Caco-2 (cell line): ENCODE measurements around the gene ZNF319. TPM values are rescaled to one million over a fixed set of nuclear protein-coding genes. Genes with fewer than 3 reads are reported as not detected.

Source experiments
- BruUV-seq: library from RNA; stranded (reverse); fragments of 400-500 nt; replicated peaks from 2 replicates; lab custom pipeline; 2021; lab: Mats Ljungman, UMichigan
- CTCF ChIA-PET: fragments of 300-600 bp; sonication (Branson Sonifier 250); formaldehyde crosslinking; loops from one replicate; lab custom pipeline; 2022; ENCODE audit warnings: antibody characterized with exemption; lab: Charles Lee
- POLR2A ChIA-PET: fragments of 300-600 bp; sonication (Branson Sonifier 250); formaldehyde crosslinking; loops from one replicate; lab custom pipeline; 2022; ENCODE audit warnings: antibody characterized with exemption; lab: Charles Lee
- DNase-seq, 2 experiments: peaks; one replicate each; pipeline versions ENCODE4 v3.0.0 to v3.0.0-alpha.2; 2020 to 2022
- H3K27me3 ChIP-seq: replicated peaks from 2 replicates; pipeline ENCODE4 v1.6.0; 2011; ENCODE audit warnings: low read length; ENCODE audit not compliant: control insufficient read depth, insufficient read depth
- H3K36me3 ChIP-seq: 2 replicates; pipeline ENCODE4 v1.5.1; 2011; ENCODE audit warnings: low read length; ENCODE audit not compliant: control insufficient read depth, insufficient read depth
- H3K4me1 ChIP-seq: fragments of 250-450 bp; sonication (Bioruptor Pico); 2 replicates; pipeline ENCODE4 v1.5.1; 2020; ENCODE audit warnings: mild to moderate bottlenecking
- H3K4me3 ChIP-seq: 2 replicates; pipeline ENCODE4 v1.5.1; 2011; ENCODE audit warnings: low read depth, mild to moderate bottlenecking, control low read depth, low read length
- H3K9me3 ChIP-seq: fragments of 250-450 bp; sonication (Bioruptor Pico); 2 replicates; pipeline ENCODE4 v1.5.1; 2020; ENCODE audit warnings: mild to moderate bottlenecking, moderate library complexity
- H3K27ac Mint-ChIP-seq: one replicate; pipeline ENCODE4 v1.8.0; 2022; ENCODE audit warnings: mixed read lengths; ENCODE audit not compliant: unreplicated experiment
- H3K27me3 Mint-ChIP-seq: one replicate; pipeline ENCODE4 v1.8.0; 2022; ENCODE audit warnings: mixed read lengths; ENCODE audit not compliant: insufficient read depth, unreplicated experiment
- H3K36me3 Mint-ChIP-seq: one replicate; pipeline ENCODE4 v1.8.0; 2022; ENCODE audit warnings: mild to moderate bottlenecking, mixed read lengths; ENCODE audit not compliant: insufficient read depth, unreplicated experiment
- H3K4me1 Mint-ChIP-seq: one replicate; pipeline ENCODE4 v1.8.0; 2022; ENCODE audit warnings: low read depth, mixed read lengths; ENCODE audit not compliant: unreplicated experiment
- H3K4me3 Mint-ChIP-seq: one replicate; pipeline ENCODE4 v1.8.0; 2022; ENCODE audit warnings: mild to moderate bottlenecking, moderate library complexity, mixed read lengths; ENCODE audit not compliant: unreplicated experiment
- H3K9me3 Mint-ChIP-seq: one replicate; pipeline ENCODE4 v1.8.0; 2022; ENCODE audit warnings: mixed read lengths; ENCODE audit not compliant: unreplicated experiment
- CTCF ChIP-seq, 2 experiments: fragments of 200-600 bp in 1 of 2; IDR thresholded peaks; 1 replicate in 1 of 2; 2 replicates in 1 of 2; pipeline versions ENCODE4 v1.5.1 to v1.8.0; 2011 to 2022; ENCODE audit warnings: antibody characterized with exemption in 1 of 2, control low read depth in 1 of 2, inconsistent platforms in 1 of 2, low read depth in 1 of 2, low read length in 1 of 2, mild to moderate bottlenecking in 1 of 2, moderate library complexity in 1 of 2; ENCODE audit not compliant: insufficient read depth in 1 of 2, severe bottlenecking in 1 of 2, unreplicated experiment in 1 of 2
- intact Hi-C: fragments of 100-400 bp; cut with micrococcal nuclease; formaldehyde crosslinking; loops from one replicate; pipeline ENCODE4 v1.10.0; 2022; ENCODE audit not compliant: unreplicated experiment
- total RNA-seq: library from RNA; stranded (reverse); gene quantifications from 2 replicates; pipeline ENCODE4 v1.2.3, GENCODE V29; 2022

ZNF319 gene
- total RNA-seq, 1 experiment from 2014 or later = 16.3 TPM

DNA sequence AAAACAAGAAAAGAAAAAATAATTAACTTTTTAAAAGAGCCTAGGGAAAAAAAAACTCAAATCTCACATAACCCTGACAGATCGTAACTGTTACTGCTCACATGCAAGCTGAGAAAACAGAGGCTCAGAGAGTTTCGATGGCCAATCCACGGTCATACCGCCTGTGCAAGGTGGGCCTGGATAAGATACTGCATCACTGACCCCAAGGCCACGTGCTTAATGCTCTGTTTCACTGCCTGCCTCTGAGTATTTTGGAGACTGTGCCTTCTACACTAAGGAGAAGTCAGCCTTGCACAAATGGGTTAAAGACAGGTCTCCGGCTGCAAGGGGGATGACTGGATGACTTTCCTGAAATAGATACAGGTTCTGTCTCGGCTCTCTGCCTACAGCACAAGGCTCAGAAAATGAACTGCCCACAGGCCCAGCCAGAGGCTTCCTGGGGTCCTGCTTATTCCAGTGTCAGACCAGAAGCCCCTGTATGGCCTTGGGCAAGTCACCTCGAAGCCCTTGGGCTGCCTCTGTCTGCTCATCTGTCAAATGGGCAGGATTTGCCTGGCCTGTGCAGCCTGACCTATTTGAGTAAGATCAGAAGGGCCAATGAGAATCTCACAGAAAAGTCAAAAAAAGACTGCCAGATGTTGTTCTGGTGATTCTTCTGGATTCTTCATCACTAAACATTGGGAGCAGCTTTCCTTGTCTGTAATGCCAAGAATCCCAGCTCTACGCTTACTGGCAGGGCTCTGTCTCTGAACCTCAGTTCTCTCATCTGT is 55.3 kb downstream of the ZNF319 start:
- Histone ChIP-seq H3K27me3 (no peaks in the 10 kb centered on the region), H3K4me3 (no peak overlapping the region), H3K36me3 (no peaks in the 10 kb centered on the region), H3K9me3 (no peaks in the 10 kb centered on the region), H3K4me1 (no peaks in the 10 kb centered on the region)
- ChIA-PET CTCF (interaction anchor here (0.6 to 0.9 kb wide), 3 partner anchors 9 to 41 kb away, joined by 3 to 6 read pairs (median 3); no protein-coding TSS in a partner anchor), POLR2A (no interaction called here)
- no peak for TF ChIP-seq CTCF (IDR thresholded peaks at IDR 0.05; ENCODE audit: insufficient read depth in 1 of 2, low read depth in 1 of 2, low read length in 1 of 2, severe bottlenecking in 1 of 2, unreplicated experiment in 1 of 2)
- Mint-ChIP-seq H3K4me1 (no peaks in the 10 kb centered on the region), H3K27me3 (peaks cover 3% of the 10 kb centered on the region), H3K36me3 (no peaks in the 10 kb centered on the region), H3K4me3 (no peak overlapping the region), H3K9me3 (no peaks in the 10 kb centered on the region), H3K27ac (no peak overlapping the region)
- no peak for DNase-seq
- intact Hi-C loops = no loop called here
- no TSS peak for BruUV-seq

Other genes starting within 250 kb of the ZNF319 start
- 103 and 108 TPM in 2 replicates for gene KIFC3, start 198.2 kb downstream of the ZNF319 start, total RNA-seq
- not detected in 2 replicates for gene CNGB1, start 29.5 kb downstream of the ZNF319 start, total RNA-seq
- 90.5 and 91.2 TPM in 2 replicates for gene USB1, start 735 bp upstream of the ZNF319 start, total RNA-seq
- 27.0 and 27.3 TPM in 2 replicates for gene MMP15, start 25.1 kb upstream of the ZNF319 start, total RNA-seq
- gene CFAP20, start 128.7 kb upstream of the ZNF319 start, total RNA-seq = 69.4 and 73.2 TPM in 2 replicates
- gene CSNK2A2, start 197.4 kb upstream of the ZNF319 start, total RNA-seq = 165 and 181 TPM in 2 replicates